Measurements from ENCODE around the gene TMEM217. TPM values are rescaled to one million over a fixed set of nuclear protein-coding genes. Genes with fewer than 3 reads are reported as not detected.

The TMEM217 gene
- total RNA-seq, 2 donors from 2014 or later, result 6.8 to 9.3 TPM

DNA sequence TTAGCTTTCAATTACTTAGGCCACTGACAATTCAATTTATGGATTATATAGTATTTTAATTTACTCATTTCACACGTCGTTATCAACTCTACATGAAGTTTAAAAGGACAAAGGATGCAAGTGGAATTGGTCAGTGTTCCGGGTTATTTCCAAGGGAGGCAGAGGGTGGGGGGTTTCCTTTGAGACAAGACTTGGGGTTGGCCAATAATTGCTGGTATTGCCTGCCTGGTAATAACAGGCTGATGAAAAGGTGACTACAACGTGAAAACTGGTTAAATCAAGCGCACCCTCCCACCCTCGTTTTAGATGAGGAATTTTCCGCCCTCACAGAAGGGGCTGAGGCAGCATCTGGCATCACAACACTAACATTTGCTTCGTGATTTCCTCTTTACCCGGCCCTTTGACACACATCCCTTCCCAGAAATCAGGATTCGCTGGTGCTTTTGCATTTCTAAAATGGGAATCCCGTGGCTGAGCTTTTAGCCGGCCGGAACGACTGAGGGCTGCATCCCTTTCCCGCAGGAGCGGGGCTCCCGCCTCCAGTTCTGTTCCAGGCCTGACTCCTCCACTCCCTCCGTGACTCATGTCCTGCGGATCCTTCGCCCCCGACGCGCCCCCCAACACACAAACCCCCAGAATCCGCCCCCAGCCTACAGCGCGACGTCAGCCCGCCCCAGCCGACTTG is 89.0 kb downstream of the TMEM217 start:
- H3K27me3 Mint-ChIP-seq (ENCODE audit: low read depth), result no peaks in the 10 kb centered on the region
- peak; percentile 27 to 45 for DNase-seq

DNA sequence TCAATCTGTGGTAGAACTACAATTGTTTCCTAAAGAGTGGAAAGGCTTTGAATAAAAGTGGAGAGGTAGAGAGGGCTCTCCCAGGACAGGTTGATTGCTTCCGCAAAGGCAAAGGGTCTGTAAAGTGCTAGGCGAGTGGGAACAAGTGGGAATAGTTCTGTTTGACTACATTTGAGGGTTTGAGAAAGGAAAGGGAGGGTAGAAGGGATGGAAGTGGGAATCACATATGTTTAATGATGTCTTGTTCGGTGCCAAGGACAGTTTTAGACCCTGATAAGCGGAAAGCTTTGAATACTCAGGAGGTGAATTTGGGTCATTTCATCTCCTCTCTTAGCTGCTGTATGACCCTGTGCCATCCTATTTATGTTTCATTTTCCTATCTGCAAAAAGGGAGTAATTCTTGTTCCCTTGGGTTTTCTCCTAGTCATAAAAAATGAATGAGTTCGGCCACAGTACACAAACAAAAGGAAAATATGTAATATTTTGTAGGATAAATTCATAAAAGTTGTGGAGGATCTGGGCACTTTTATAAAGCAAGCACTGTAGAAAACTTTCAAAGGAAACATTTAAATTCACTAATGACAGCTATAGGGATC is 89.7 kb downstream of the TMEM217 start:
- no peaks in the 10 kb centered on the region for H3K27me3 Mint-ChIP-seq (ENCODE audit: low read depth)
- peaks cover 20 to 24% of the 10 kb centered on the region in 2 donors for H3K36me3 Mint-ChIP-seq (ENCODE audit: insufficient read depth in 2 of 2)
- no peaks in the 10 kb centered on the region for H3K9me3 Mint-ChIP-seq
- H3K4me3 Mint-ChIP-seq, result peak overlapping the region; percentile 94 to 99
- DNase-seq (no peak), ATAC-seq (replicated peaks in 1 of 2) (no peak)
- H3K4me1 Mint-ChIP-seq (ENCODE audit: low read depth), result peaks cover 29% of the 10 kb centered on the region
- H3K27ac Mint-ChIP-seq, result peak overlapping the region; percentile 98

More for the DNA sequence above, 89.0 kb downstream of the TMEM217 start:
- Mint-ChIP-seq H3K4me3 (peak overlapping the region; percentile 94 to 99), H3K9me3 (no peaks in the 10 kb centered on the region), H3K4me1 (ENCODE audit: low read depth) (peaks cover 36% of the 10 kb centered on the region), H3K36me3 (ENCODE audit: insufficient read depth in 2 of 2) (peaks cover 27 to 31% of the 10 kb centered on the region in 2 donors), H3K27ac (peak overlapping the region; percentile 98)
- ATAC-seq (replicated peaks in 1 of 2), result no peak

DNA sequence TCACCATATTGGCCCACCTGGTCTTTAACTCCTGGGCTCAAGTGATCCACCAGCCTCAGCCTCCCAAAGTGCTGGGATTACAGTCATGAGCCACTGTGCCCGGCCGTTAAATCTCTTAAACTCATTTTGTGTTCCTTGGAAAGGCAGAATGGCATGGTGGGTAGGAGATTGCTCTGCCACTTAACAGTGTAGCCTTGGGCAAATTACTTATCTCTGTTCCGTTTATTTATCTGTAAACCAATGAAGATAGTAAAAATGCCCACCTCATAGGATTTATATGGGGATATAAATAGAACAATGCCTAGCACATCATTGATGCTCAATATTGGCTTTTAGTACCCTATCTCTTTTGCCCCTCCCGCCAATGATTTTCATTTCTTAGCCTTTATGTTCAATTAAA is 95.2 kb downstream of the TMEM217 start:
- ATAC-seq (replicated peaks in 1 of 2) (no peak), DNase-seq (no peak)
- no peaks in the 10 kb centered on the region for H3K27me3 Mint-ChIP-seq (ENCODE audit: low read depth)
- no peaks in the 10 kb centered on the region for H3K9me3 Mint-ChIP-seq
- no peak overlapping the region for H3K4me3 Mint-ChIP-seq
- H3K36me3 Mint-ChIP-seq (ENCODE audit: insufficient read depth in 2 of 2), result peaks cover 0 to 3% of the 10 kb centered on the region in 2 donors
- peaks cover 23% of the 10 kb centered on the region for H3K4me1 Mint-ChIP-seq (ENCODE audit: low read depth)
- no peak overlapping the region for H3K27ac Mint-ChIP-seq

Other genes with a start within 250 kb of the TMEM217 start
- gene PIM1, start 88.0 kb downstream of the TMEM217 start, total RNA-seq, result 100 to 1,000 TPM; 334 to 429 TPM
- 10 to 100 TPM; 23.2 to 24.4 TPM for gene TBC1D22B, start 372 bp downstream of the TMEM217 start, total RNA-seq
- gene RNF8, start 95.8 kb upstream of the TMEM217 start, total RNA-seq, result 10 to 100 TPM; 19.3 to 24.7 TPM
- gene CMTR1, start 175.1 kb upstream of the TMEM217 start, total RNA-seq, result 10 to 100 TPM; 84.1 to 86.9 TPM
- 10 to 100 TPM; 32.2 to 36.4 TPM for gene CCDC167, start 241.7 kb upstream of the TMEM217 start, total RNA-seq